Measurements from ENCODE around the gene ATP1A3.

DNA sequence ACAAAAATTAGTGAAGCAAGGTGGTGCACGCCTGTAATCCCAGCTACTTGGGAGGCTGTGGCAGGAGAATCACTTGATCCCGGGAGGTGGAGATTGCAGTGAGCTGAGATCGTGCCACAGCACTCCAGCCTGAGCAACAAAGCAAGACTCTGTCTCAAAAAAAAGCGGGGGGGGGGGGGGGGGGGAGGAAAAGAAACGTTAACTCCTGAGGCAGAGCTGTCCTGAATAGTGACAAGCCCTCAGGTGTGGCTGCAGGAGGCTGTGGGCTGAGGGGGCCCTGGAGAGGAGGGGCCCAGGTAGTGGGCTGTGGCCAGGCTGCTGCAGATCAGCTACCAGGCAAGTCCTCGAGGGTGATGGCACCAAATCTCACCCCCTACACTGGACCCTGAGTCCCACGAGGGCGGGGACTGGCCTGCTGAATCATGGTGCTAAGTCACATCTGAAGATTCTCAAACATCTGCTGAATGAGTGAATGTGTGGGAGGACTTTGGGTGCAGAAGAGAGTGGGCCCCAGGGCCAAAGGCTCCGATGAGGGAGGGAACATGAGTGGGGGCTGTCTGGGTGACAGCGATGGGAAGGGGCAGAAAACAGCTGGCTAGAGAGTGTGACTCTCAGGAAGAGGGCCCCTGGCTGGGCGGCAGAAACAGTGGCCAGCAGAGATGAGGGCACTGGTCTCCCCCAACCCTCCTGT is 24.6 kb upstream of the ATP1A3 start:
- TF ChIP-seq TAF1 (IDR thresholded peaks at IDR 0.05; ENCODE audit: borderline replicate concordance, insufficient read depth, low read length): no peak
- TF ChIP-seq POLR2AphosphoS5 (IDR thresholded peaks at IDR 0.05; ENCODE audit: low read depth, low read length): no peak
